ENCODE data around the gene FSTL3.

DNA sequence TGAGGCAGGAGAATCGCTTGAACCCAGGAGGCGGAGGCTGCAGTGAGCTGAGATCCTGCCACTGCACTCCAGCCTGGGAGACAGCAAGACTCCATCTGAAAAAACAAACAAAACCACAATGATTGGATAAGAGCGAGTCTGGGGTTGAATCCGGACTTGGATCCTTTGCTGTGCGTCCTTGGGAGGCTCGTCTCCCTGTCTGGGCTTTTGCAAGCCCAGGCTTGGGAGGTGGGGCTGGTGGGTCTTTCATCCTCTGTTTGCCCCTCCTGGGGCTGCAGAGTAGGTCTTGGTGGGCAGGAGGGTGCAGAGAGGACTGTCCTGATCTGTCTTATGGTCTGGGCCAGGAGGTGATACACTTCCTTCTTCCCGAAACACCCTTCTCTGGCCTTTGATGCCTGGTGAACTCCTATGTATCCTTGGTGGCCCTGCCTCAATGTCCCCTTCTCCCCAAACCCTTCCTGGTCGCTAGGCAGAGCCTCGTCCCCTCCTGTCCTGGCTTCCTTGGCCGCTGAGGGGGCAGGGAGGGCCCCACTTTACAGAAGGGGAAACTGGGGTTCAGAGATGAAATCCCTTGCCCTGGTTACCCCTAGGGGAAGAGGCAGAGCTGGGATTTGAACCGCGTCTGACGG, 49.4 kb downstream of the FSTL3 start:
- TF ChIP-seq, protein P1, sequence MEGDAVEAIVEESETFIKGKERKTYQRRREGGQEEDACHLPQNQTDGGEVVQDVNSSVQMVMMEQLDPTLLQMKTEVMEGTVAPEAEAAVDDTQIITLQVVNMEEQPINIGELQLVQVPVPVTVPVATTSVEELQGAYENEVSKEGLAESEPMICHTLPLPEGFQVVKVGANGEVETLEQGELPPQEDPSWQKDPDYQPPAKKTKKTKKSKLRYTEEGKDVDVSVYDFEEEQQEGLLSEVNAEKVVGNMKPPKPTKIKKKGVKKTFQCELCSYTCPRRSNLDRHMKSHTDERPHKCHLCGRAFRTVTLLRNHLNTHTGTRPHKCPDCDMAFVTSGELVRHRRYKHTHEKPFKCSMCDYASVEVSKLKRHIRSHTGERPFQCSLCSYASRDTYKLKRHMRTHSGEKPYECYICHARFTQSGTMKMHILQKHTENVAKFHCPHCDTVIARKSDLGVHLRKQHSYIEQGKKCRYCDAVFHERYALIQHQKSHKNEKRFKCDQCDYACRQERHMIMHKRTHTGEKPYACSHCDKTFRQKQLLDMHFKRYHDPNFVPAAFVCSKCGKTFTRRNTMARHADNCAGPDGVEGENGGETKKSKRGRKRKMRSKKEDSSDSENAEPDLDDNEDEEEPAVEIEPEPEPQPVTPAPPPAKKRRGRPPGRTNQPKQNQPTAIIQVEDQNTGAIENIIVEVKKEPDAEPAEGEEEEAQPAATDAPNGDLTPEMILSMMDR (IDR thresholded peaks at IDR 0.05): no peak
- TF ChIP-seq POLR2A (IDR thresholded peaks at IDR 0.05) (no peak), EP300 (IDR thresholded peaks at IDR 0.05) (no peak)

Data from tibial nerve (tissue), 4 donors.